Measurements from ENCODE around the gene RGS7.

DNA sequence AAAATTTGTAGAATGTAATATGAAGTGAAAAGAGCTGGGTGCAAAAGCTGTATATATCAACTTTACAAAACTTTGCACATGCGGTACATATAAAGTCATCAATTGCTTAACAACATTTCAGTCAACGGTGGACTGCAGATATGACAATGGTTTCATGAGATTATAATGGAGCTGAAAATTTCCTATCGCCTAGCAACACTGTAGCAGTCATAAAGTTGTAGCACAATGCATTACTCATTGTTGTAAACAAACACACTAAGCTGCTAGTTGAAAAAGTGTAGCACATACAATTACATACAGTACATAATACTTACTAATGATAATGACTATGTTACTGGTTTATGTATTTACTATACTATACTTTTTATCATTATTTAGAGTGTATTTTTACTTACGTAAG is 64.0 kb downstream of the RGS7 start:
- TF ChIP-seq CTCF (IDR thresholded peaks at IDR 0.05; ENCODE audit: poor library complexity) (no peak), EZH2phosphoT487 (IDR thresholded peaks at IDR 0.05; ENCODE audit: low read depth, severe bottlenecking, unreplicated experiment) (no peak), EZH2 (IDR thresholded peaks at IDR 0.05; ENCODE audit: borderline replicate concordance) (no peak)

Measured in hepatocyte (in vitro differentiated cells).